Sigmoid colon (tissue), 7 donors: Measurements from ENCODE around the gene PRIM2. TPM values are rescaled to one million over a fixed set of nuclear protein-coding genes. Genes with fewer than 3 reads are reported as not detected.
A peak's percentile ranks its signal among the peaks of the same experiment; 100 is the strongest.
"Not testable (repeated sequence)": the region's sequence is repeated elsewhere in the genome, so short reads cannot be mapped to it uniquely, and the experiment has no call there.

ENCODE experiments used
- DNase-seq: peaks from one replicate; pipeline ENCODE4 v3.0.0-alpha.2; 2019
- H3K27ac ChIP-seq, 4 donors: fragments of 200-600 bp; sonication (generic); one replicate each; pipeline ENCODE4 v1.5.1; 2016 to 2019; ENCODE audit warnings: mild to moderate bottlenecking in 1 of 4
- H3K27me3 ChIP-seq, 3 donors: fragments of 200-600 bp; sonication (generic); one replicate each; pipeline ENCODE4 v1.5.1; 2019; ENCODE audit warnings: mild to moderate bottlenecking in 1 of 3
- H3K36me3 ChIP-seq, 4 donors: fragments of 200-600 bp; sonication (generic); one replicate each; pipeline ENCODE4 v1.5.1; 2016 to 2019
- H3K4me1 ChIP-seq, 4 donors: fragments of 200-600 bp; sonication (generic); one replicate each; pipeline ENCODE4 v1.5.1; 2017 to 2019
- H3K4me3 ChIP-seq, 4 donors: fragments of 200-600 bp; sonication (generic); one replicate each; pipeline ENCODE4 v1.5.1; 2017 to 2019; ENCODE audit warnings: mild to moderate bottlenecking in 2 of 4, moderate library complexity in 1 of 4
- H3K9me3 ChIP-seq, 4 donors: fragments of 200-600 bp in 3 of 4; sonication (generic) in 3 of 4; one replicate each; pipeline versions ENCODE4 v1.5.1 to v1.6.1; 2013 to 2019
- EP300 ChIP-seq, 4 donors: sonication (generic); formaldehyde crosslinking; IDR thresholded peaks; one replicate each; pipeline ENCODE4 v1.6.1; 2017; ENCODE audit warnings: antibody characterized with exemption in 4 of 4
- POLR2A ChIP-seq, 2 donors: fragments of 450-650 bp; IDR thresholded peaks; one replicate each; pipeline ENCODE4 v1.6.1; 2016; ENCODE audit warnings: antibody characterized with exemption in 2 of 2, mild to moderate bottlenecking in 2 of 2, moderate library complexity in 2 of 2
- POLR2AphosphoS5 ChIP-seq, 4 donors: sonication (generic); formaldehyde crosslinking; IDR thresholded peaks; one replicate each; pipeline ENCODE4 v1.6.1; 2017; ENCODE audit warnings: antibody characterized with exemption in 4 of 4
- WGBS, 2 donors: extraction: QIAGEN DNeasy Blood & Tissue Kit; methylation state at CpG; one replicate each; pipeline ENCODE4 v1.1.7; 2013; 5-methylcytosine and 5-hydroxymethylcytosine counted together
- intact Hi-C: fragments of 100-400 bp; cut with DNase I; formaldehyde crosslinking; loops from one replicate; pipeline ENCODE4 v1.15.1; 2023
- polyA plus RNA-seq, 3 donors: library from polyadenylated mRNA; stranded (reverse); fragments of 200-250 nt; gene quantifications; one replicate each; pipeline ENCODE4 v1.2.3, GENCODE V29; 2013
- total RNA-seq, 4 donors: library from RNA; depleted of rRNA; stranded (reverse); fragments of >200 nt; gene quantifications; one replicate each; pipeline ENCODE4 v1.1.0, GENCODE V29; 2016
- TF ChIP-seq, protein P1 (sequence below), 4 experiments: fragments of 450-650 bp in 3 of 4; fragments of 200-600 bp in 1 of 4; IDR thresholded peaks; one replicate each; pipeline ENCODE4 v1.5.1; 2016 to 2019; ENCODE audit warnings: antibody characterized with exemption in 4 of 4, mild to moderate bottlenecking in 3 of 4, moderate library complexity in 2 of 4
- donor health status: healthy with polysubstance abuse.
- donor health status: Bipolar disorder and iron deficiency.
- donor health status: healthy.

Gene PRIM2, protein sequence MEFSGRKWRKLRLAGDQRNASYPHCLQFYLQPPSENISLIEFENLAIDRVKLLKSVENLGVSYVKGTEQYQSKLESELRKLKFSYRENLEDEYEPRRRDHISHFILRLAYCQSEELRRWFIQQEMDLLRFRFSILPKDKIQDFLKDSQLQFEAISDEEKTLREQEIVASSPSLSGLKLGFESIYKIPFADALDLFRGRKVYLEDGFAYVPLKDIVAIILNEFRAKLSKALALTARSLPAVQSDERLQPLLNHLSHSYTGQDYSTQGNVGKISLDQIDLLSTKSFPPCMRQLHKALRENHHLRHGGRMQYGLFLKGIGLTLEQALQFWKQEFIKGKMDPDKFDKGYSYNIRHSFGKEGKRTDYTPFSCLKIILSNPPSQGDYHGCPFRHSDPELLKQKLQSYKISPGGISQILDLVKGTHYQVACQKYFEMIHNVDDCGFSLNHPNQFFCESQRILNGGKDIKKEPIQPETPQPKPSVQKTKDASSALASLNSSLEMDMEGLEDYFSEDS
- total RNA-seq (10 to 100 TPM; 10.7 to 14.7 (median 12.4) TPM), polyA plus RNA-seq (1 to 10 TPM; 3.6 to 8.8 (median 6.2) TPM)

DNA sequence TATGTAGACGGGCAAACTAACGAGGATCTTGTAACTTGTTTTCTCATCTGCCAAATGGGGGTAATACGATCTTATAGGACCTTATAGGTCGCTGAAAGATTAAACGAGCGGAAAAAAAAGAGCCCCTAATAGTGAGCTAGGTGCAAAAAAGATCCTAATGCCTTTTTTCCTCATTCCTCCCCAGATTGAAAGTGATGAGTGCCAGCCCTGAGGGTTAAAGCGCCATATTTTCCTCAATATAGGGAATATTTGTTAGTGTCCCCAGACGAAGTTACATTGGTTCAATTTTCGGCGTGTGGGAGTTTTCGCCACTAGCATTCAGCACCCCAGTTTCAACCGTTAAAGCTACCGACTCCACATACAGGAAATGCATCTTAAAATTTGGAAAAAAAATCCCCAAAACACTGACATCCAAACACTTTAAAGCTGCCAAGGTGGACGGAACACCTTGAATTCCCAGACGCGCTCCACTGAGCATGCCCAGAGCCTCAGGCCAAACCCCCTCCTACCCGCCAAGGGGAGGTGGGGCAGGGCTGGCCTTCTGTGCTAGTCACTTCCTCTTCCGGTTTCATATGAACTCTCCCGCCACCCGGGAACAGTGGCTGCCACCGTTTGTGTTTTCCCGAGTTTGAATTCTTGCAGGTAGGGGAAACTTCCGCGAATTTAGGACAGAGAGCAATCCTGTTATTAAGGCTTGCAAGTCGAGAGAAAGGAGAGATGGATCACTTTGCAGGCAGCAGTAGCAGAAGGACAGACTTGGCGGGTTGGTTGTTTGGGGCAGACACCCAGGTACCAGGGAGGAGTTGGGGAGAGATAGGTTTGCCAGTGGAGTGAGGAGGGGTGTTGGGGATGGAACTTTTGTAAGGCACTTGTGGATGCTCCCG is at the start of gene PRIM2:
Gene PRIM2 (plus strand): TSS at position 571 of the 884 bp plus-strand sequence. CDS start 816 bp downstream, outside the sequence.
- TF ChIP-seq POLR2AphosphoS5 (IDR thresholded peaks at IDR 0.05) (peak in 3 of 4 donors; percentile 61 to 89 (median 65)), POLR2A (IDR thresholded peaks at IDR 0.05) (no peak), EP300 (IDR thresholded peaks at IDR 0.05) (no peak)
- peak; percentile 94 for DNase-seq
- Histone ChIP-seq H3K4me1 (peaks cover 0 to 54% (median 40%) of the 10 kb centered on the region in 4 donors), H3K9me3 (no peaks in the 10 kb centered on the region), H3K27me3 (no peaks in the 10 kb centered on the region), H3K36me3 (peaks cover 0 to 27% (median 0%) of the 10 kb centered on the region in 4 donors), H3K4me3 (peak within 1 kb of the TSS; percentile 38 to 60 (median 55)), H3K27ac (peak within 1 kb of the TSS; percentile 72 to 89 (median 87))
- intact Hi-C loops: loop anchor here (1.0 to 5.0 kb wide), 3 partner anchors 125 to 363 kb away; partner anchors contain the start of genes BEND6 and KIAA1586
- WGBS, 2 donors: 0% methylated on average over 27 of the region's 27 CpGs

DNA sequence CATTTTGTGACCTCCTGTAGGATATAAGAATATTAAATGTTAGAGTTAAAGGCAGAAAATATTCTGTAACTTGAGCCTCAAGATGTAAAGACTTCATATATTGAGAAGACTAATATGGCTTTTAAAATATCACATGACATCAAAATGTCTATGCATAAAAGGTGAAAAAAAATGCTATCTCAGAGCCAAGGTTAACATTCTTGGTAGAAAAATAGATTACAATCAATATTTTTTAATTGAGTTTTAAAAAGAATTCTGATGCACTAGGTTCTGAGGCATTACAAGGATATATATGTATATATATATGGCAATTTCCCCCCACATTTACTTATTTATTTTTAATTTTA is 49.2 kb upstream of the PRIM2 start:
- no peak overlapping the region for H3K4me3 ChIP-seq
- H3K36me3 ChIP-seq: no peaks in the 10 kb centered on the region
- intact Hi-C loops: no loop called here
- peak overlapping the region; percentile 48 to 95 (median 78) for H3K27ac ChIP-seq
- no peaks in the 10 kb centered on the region for H3K9me3 ChIP-seq
- H3K27me3 ChIP-seq: no peaks in the 10 kb centered on the region
- DNase-seq: no peak
- H3K4me1 ChIP-seq: peaks cover 0 to 51% (median 36%) of the 10 kb centered on the region in 4 donors
- no peak for TF ChIP-seq EP300 (IDR thresholded peaks at IDR 0.05)
- TF ChIP-seq POLR2AphosphoS5 (IDR thresholded peaks at IDR 0.05): no peak
- TF ChIP-seq, protein P1, sequence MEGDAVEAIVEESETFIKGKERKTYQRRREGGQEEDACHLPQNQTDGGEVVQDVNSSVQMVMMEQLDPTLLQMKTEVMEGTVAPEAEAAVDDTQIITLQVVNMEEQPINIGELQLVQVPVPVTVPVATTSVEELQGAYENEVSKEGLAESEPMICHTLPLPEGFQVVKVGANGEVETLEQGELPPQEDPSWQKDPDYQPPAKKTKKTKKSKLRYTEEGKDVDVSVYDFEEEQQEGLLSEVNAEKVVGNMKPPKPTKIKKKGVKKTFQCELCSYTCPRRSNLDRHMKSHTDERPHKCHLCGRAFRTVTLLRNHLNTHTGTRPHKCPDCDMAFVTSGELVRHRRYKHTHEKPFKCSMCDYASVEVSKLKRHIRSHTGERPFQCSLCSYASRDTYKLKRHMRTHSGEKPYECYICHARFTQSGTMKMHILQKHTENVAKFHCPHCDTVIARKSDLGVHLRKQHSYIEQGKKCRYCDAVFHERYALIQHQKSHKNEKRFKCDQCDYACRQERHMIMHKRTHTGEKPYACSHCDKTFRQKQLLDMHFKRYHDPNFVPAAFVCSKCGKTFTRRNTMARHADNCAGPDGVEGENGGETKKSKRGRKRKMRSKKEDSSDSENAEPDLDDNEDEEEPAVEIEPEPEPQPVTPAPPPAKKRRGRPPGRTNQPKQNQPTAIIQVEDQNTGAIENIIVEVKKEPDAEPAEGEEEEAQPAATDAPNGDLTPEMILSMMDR (IDR thresholded peaks at IDR 0.05): no peak
- TF ChIP-seq POLR2A (IDR thresholded peaks at IDR 0.05): no peak

DNA sequence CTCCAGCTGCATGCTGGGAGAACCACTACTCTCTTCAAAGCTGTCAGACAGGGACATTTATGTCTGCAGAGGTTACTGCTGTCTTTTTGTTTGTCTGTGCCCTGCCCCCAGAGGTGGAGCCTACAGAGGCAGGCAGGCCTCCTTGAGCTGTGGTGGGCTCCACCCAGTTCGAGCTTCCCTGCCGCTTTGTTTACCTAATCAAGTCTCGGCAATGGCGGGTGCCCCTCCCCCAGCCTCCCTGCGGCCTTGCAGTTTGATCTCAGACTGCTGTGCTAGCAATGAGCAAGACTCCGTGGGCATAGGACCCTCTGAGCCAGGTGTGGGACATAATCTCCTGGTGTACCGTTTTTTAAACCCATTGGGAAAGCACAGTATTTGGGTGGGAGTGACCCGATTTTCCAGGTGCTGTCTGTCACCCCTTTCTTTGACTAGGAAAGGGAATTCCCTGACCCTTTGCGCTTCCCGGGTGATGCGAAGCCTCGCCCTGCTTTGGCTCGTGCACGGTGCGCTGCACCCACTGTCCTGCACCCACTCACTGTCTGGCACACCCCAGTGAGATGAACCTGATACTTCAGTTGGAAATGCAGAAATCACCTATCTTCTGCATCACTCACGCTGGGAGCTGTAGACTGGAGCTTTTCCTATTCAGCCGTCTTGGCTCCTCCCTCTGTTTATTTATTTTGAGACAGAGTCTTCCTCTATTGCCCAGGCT is 43.2 kb upstream of the PRIM2 start:
- WGBS, 2 donors: 78 to 86% methylated on average over 17 of the region's 17 CpGs
- intact Hi-C loops, H3K4me3 ChIP-seq, H3K9me3 ChIP-seq, H3K27me3 ChIP-seq, H3K36me3 ChIP-seq, H3K27ac ChIP-seq, DNase-seq, H3K4me1 ChIP-seq: not testable (repeated sequence)

DNA sequence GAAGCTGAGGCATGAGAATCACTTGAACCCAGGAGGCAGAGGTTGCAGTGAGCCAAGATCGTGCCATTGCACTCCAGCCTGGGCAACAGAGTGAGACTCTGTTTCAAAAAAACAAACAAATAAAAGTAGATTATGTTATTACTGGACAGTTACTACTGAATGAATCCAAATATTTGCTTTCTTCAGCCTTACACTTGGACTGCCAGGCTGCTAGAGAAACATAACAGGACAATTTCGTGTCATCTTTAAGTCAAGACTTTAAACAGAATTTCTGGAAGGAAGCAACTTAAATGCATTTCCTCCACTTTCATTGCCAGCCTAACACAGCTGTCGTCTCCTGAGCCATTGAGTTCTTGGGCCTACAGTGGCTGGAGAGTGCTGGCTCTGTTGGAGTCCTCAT is 42.0 kb upstream of the PRIM2 start:
- H3K36me3 ChIP-seq: no peaks in the 10 kb centered on the region
- TF ChIP-seq POLR2AphosphoS5 (IDR thresholded peaks at IDR 0.05) (no peak), POLR2A (IDR thresholded peaks at IDR 0.05) (no peak), EP300 (IDR thresholded peaks at IDR 0.05) (no peak)
- TF ChIP-seq, protein P1 (IDR thresholded peaks at IDR 0.05): no peak
- intact Hi-C loops: no loop called here
- H3K9me3 ChIP-seq: no peaks in the 10 kb centered on the region
- WGBS, 2 donors: 58 to 71% methylated on average over 3 of the region's 3 CpGs
- H3K27ac ChIP-seq: no peak overlapping the region
- no peaks in the 10 kb centered on the region for H3K27me3 ChIP-seq
- H3K4me3 ChIP-seq: no peak overlapping the region
- DNase-seq: no peak
- peaks cover 0 to 19% (median 13%) of the 10 kb centered on the region in 4 donors for H3K4me1 ChIP-seq

DNA sequence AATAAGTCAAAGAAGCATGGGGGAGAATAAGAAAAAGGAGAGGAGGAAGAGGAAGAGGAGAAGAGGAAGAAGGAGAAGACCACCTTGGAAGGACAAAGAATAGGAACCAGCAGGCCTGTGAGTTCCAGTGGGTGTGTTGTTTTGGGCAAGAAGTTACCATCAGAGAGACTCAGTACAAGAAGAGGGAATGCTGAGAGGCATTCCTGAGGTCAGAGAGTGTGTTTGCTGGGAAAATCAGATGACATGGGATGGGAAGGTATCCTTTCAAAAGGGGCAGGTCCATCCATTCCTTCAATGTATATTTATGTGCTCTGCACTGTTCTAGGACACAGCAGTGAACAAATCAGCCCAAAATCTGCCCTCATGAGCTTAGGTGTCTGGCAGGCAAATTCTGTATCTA is 40.5 kb upstream of the PRIM2 start:
- TF ChIP-seq POLR2AphosphoS5 (IDR thresholded peaks at IDR 0.05) (no peak), POLR2A (IDR thresholded peaks at IDR 0.05) (no peak)
- TF ChIP-seq, protein P1 (IDR thresholded peaks at IDR 0.05): no peak
- Histone ChIP-seq H3K4me1 (peaks cover 0 to 20% (median 13%) of the 10 kb centered on the region in 4 donors), H3K4me3 (no peak overlapping the region), H3K9me3 (no peaks in the 10 kb centered on the region), H3K36me3 (no peaks in the 10 kb centered on the region), H3K27me3 (no peaks in the 10 kb centered on the region), H3K27ac (no peak overlapping the region)
- intact Hi-C loops: no loop called here
- no peak for DNase-seq
